ENCODE data around the gene GANAB. TPM values are rescaled to one million over a fixed set of nuclear protein-coding genes. Genes with fewer than 3 reads are reported as not detected.
A peak's percentile ranks its signal among the peaks of the same experiment; 100 is the strongest.

The GANAB gene
- total and polyA plus RNA-seq, 4 donors = 104 to 266 (median 168) TPM

DNA sequence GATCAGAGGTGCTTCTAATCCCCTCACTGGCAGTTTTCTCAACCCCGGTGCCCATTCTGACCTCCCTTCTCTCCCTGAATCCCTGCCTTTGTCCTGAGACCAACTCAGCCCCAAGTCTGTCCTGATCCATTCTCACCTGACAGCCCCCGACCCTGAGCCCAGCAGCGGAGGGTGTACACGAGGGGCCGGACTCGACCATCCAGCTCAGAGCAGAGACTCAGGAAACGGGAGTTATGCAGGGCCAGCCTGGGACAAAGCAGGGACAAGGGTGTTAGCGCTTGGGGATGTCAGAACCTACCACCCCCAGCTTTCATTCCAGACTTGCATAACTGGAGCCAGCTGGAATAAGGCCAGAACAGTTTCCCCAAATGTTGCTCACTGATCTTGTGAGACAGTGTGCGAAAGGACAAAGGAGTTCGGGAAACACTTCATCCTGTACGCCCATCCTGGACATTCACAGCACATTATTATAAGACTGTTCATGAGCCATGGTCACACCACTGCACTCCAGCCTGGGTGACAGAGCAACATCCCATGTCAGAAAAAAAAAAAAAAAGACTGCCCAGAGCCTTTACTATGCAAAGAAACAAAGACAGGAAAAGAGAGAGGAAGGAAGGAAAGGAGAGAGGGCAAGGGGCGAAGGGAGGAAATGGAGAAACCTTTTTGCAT is 69.2 kb downstream of the GANAB start:
- TF ChIP-seq, protein P1, sequence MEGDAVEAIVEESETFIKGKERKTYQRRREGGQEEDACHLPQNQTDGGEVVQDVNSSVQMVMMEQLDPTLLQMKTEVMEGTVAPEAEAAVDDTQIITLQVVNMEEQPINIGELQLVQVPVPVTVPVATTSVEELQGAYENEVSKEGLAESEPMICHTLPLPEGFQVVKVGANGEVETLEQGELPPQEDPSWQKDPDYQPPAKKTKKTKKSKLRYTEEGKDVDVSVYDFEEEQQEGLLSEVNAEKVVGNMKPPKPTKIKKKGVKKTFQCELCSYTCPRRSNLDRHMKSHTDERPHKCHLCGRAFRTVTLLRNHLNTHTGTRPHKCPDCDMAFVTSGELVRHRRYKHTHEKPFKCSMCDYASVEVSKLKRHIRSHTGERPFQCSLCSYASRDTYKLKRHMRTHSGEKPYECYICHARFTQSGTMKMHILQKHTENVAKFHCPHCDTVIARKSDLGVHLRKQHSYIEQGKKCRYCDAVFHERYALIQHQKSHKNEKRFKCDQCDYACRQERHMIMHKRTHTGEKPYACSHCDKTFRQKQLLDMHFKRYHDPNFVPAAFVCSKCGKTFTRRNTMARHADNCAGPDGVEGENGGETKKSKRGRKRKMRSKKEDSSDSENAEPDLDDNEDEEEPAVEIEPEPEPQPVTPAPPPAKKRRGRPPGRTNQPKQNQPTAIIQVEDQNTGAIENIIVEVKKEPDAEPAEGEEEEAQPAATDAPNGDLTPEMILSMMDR (IDR thresholded peaks at IDR 0.05; ENCODE audit: control extremely low read depth, extremely low read depth) = no peak
- WGBS, 2 donors = 56 to 60% methylated on average over 12 of the region's 12 CpGs
- ATAC-seq (ENCODE audit: insufficient read depth, low FRiP score) (no peak), DNase-seq (peak; percentile 40 to 76 (median 53))
- Histone ChIP-seq H3K9ac (ENCODE audit: insufficient read depth in 1 of 2, low read length in 2 of 2) (no peak overlapping the region), H3K36me3 (ENCODE audit: control insufficient read depth in 4 of 4, insufficient read depth in 4 of 4, low read length in 4 of 4) (peaks cover 2 to 27% (median 19%) of the 10 kb centered on the region in 4 donors), H3K4me3 (no peak overlapping the region), H3K4me1 (ENCODE audit: control insufficient read depth in 5 of 5, insufficient read depth in 5 of 5, low read length in 5 of 5) (peaks cover 0 to 24% (median 12%) of the 10 kb centered on the region in 5 donors), H3K9me3 (ENCODE audit: control insufficient read depth in 4 of 4, insufficient read depth in 3 of 4, low read length in 3 of 4) (no peaks in the 10 kb centered on the region), H3K27me3 (ENCODE audit: control insufficient read depth in 3 of 3, insufficient read depth in 3 of 3, low read length in 2 of 3) (no peaks in the 10 kb centered on the region), H3K27ac (ENCODE audit: low read depth in 1 of 2, low read length in 1 of 2) (peak overlapping the region; percentile 25 to 91)

DNA sequence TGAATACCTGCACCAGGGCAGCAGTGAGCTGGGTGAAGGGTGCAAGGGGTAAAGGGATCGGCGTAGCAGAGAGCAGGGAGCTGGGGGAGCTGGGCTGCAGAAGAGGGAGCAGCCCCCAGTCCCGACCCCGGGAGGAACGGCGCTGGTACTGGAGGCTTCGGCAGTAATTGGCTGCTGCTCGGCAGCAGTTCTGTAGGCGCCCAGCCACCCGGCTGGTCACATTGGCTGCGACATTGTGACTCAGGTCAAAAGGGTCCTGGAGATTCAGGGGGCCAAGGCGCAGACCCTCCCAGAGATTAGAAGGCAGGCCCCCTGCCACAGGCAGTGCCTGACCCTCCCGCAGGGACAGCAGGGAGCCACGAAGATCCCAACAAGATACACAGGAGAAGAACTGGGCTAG is 70.6 kb downstream of the GANAB start:
- peaks cover 2 to 28% (median 24%) of the 10 kb centered on the region in 4 donors for H3K36me3 ChIP-seq (ENCODE audit: control insufficient read depth in 4 of 4, insufficient read depth in 4 of 4, low read length in 4 of 4)
- TF ChIP-seq, protein P1 (IDR thresholded peaks at IDR 0.05; ENCODE audit: control extremely low read depth, extremely low read depth) = no peak
- no peak overlapping the region for H3K9ac ChIP-seq (ENCODE audit: insufficient read depth in 1 of 2, low read length in 2 of 2)
- peak overlapping the region; percentile 13 to 91 for H3K27ac ChIP-seq (ENCODE audit: low read depth in 1 of 2, low read length in 1 of 2)
- DNase-seq (no peak), ATAC-seq (ENCODE audit: insufficient read depth, low FRiP score) (no peak)
- H3K9me3 ChIP-seq (ENCODE audit: control insufficient read depth in 4 of 4, insufficient read depth in 3 of 4, low read length in 3 of 4) = no peaks in the 10 kb centered on the region
- no peaks in the 10 kb centered on the region for H3K27me3 ChIP-seq (ENCODE audit: control insufficient read depth in 3 of 3, insufficient read depth in 3 of 3, low read length in 2 of 3)
- H3K4me3 ChIP-seq = no peak overlapping the region
- 84 to 89% methylated on average over 14 of the region's 14 CpGs for WGBS, 2 donors
- peaks cover 0 to 24% (median 15%) of the 10 kb centered on the region in 5 donors for H3K4me1 ChIP-seq (ENCODE audit: control insufficient read depth in 5 of 5, insufficient read depth in 5 of 5, low read length in 5 of 5)

GRCh38 chr11:62575156-62575555 is 71.3 kb downstream of the GANAB start:
- no peak overlapping the region for H3K4me3 ChIP-seq
- H3K9me3 ChIP-seq (ENCODE audit: control insufficient read depth in 4 of 4, insufficient read depth in 3 of 4, low read length in 3 of 4) = no peaks in the 10 kb centered on the region
- no peak for DNase-seq
- peak overlapping the region; percentile 91 to 92 for H3K27ac ChIP-seq (ENCODE audit: low read depth in 1 of 2, low read length in 1 of 2)
- H3K9ac ChIP-seq (ENCODE audit: insufficient read depth in 1 of 2, low read length in 2 of 2) = peak overlapping the region in 1 of 2 donors; percentile 81
- no peak for ATAC-seq (ENCODE audit: insufficient read depth, low FRiP score)
- WGBS, 2 donors = 52 to 60% methylated on average over 16 to 17 of the region's 17 CpGs
- H3K4me1 ChIP-seq (ENCODE audit: control insufficient read depth in 5 of 5, insufficient read depth in 5 of 5, low read length in 5 of 5) = peaks cover 0 to 24% (median 15%) of the 10 kb centered on the region in 5 donors
- no peaks in the 10 kb centered on the region for H3K27me3 ChIP-seq (ENCODE audit: control insufficient read depth in 3 of 3, insufficient read depth in 3 of 3, low read length in 2 of 3)
- TF ChIP-seq, protein P1 (IDR thresholded peaks at IDR 0.05; ENCODE audit: control extremely low read depth, extremely low read depth) = no peak
- H3K36me3 ChIP-seq (ENCODE audit: control insufficient read depth in 4 of 4, insufficient read depth in 4 of 4, low read length in 4 of 4) = peaks cover 2 to 34% (median 26%) of the 10 kb centered on the region in 4 donors

Small RNA genes lying within 50 kb of the gene (small RNA-seq; reads per million reads assigned to genes)
- gene AP001458.1 (ENCODE audit: low replicate concordance) (not detected), gene SNORA57 (ENCODE audit: low replicate concordance) (not detected)

Other genes with a start within 250 kb of the GANAB start
- 1,000 to 10,000 TPM in 1 of 2 donors, 10 to 100 TPM in 1; 16.0 to 5,001 TPM for gene SCGB1A1, start 227.6 kb downstream of the GANAB start, total RNA-seq
- 1,000 to 10,000 TPM; 2,989 to 6,099 TPM for gene SCGB1A1, start 227.6 kb downstream of the GANAB start, polyA plus RNA-seq
- gene AHNAK, start 99.8 kb downstream of the GANAB start, total RNA-seq = 100 to 1,000 TPM; 396 to 707 TPM
- gene AHNAK, start 99.8 kb downstream of the GANAB start, polyA plus RNA-seq = 10 to 100 TPM; 66.5 to 79.9 TPM
- gene EEF1G, start 72.7 kb downstream of the GANAB start, total RNA-seq = 1,000 to 10,000 TPM in 1 of 2 donors, 100 to 1,000 TPM in 1; 941 to 1,160 TPM
- gene EEF1G, start 72.7 kb downstream of the GANAB start, polyA plus RNA-seq = 1,000 to 10,000 TPM; 1,043 to 1,130 TPM
- gene TUT1, start 55.1 kb downstream of the GANAB start, total RNA-seq = 10 to 100 TPM; 10.8 to 19.4 TPM
- gene TUT1, start 55.1 kb downstream of the GANAB start, polyA plus RNA-seq = 10 to 100 TPM; 15.2 to 21.9 TPM
- gene MTA2, start 44.7 kb downstream of the GANAB start, total RNA-seq = 10 to 100 TPM; 53.7 to 74.4 TPM
- gene MTA2, start 44.7 kb downstream of the GANAB start, polyA plus RNA-seq = 10 to 100 TPM; 57.0 to 62.2 TPM
- gene EML3, start 33.8 kb downstream of the GANAB start, total RNA-seq = 10 to 100 TPM; 29.1 to 95.4 TPM
- gene EML3, start 33.8 kb downstream of the GANAB start, polyA plus RNA-seq = 10 to 100 TPM; 59.5 to 66.4 TPM
- gene ROM1, start 33.4 kb downstream of the GANAB start, total RNA-seq = 1 to 10 TPM; 3.5 to 9.6 TPM
- 10 to 100 TPM in 1 of 2 donors, 1 to 10 TPM in 1; 9.3 to 17.9 TPM for gene ROM1, start 33.4 kb downstream of the GANAB start, polyA plus RNA-seq
- 10 to 100 TPM; 14.6 to 48.7 TPM for gene B3GAT3, start 24.6 kb downstream of the GANAB start, total RNA-seq
- gene B3GAT3, start 24.6 kb downstream of the GANAB start, polyA plus RNA-seq = 10 to 100 TPM; 50.3 to 58.0 TPM
- gene INTS5, start 6.7 kb upstream of the GANAB start, total RNA-seq = 10 to 100 TPM; 15.5 to 22.7 TPM
- 10 to 100 TPM in 1 of 2 donors, 1 to 10 TPM in 1; 8.5 to 17.4 TPM for gene INTS5, start 6.7 kb upstream of the GANAB start, polyA plus RNA-seq
- gene C11orf98, start 18.6 kb upstream of the GANAB start, total RNA-seq = 10 to 100 TPM; 19.0 to 54.0 TPM
- gene C11orf98, start 18.6 kb upstream of the GANAB start, polyA plus RNA-seq = 100 to 1,000 TPM; 135 to 140 TPM
- gene CSKMT, start 18.7 kb upstream of the GANAB start, total RNA-seq = 10 to 100 TPM in 1 of 2 donors, 1 to 10 TPM in 1; 5.3 to 19.8 TPM
- gene CSKMT, start 18.7 kb upstream of the GANAB start, polyA plus RNA-seq = 10 to 100 TPM; 11.0 to 37.1 TPM
- gene UQCC3, start 25.1 kb upstream of the GANAB start, total RNA-seq = 10 to 100 TPM in 1 of 2 donors, 1 to 10 TPM in 1; 8.6 to 10.4 TPM
- gene UQCC3, start 25.1 kb upstream of the GANAB start, polyA plus RNA-seq = 10 to 100 TPM in 1 of 2 donors, 1 to 10 TPM in 1; 8.7 to 20.1 TPM
- gene LBHD1, start 25.7 kb upstream of the GANAB start, total RNA-seq = 1 to 10 TPM; 4.4 to 8.9 TPM
- gene LBHD1, start 25.7 kb upstream of the GANAB start, polyA plus RNA-seq = 1 to 10 TPM; 4.4 to 5.7 TPM
- 10 to 100 TPM; 54.8 to 80.2 TPM for gene UBXN1, start 32.5 kb upstream of the GANAB start, total RNA-seq
- 100 to 1,000 TPM; 149 to 168 TPM for gene UBXN1, start 32.5 kb upstream of the GANAB start, polyA plus RNA-seq
- 1 to 10 TPM in 1 of 2 donors, under 1 TPM in 1; 0.57 to 2.6 TPM for gene LRRN4CL, start 42.9 kb upstream of the GANAB start, total RNA-seq
- gene LRRN4CL, start 42.9 kb upstream of the GANAB start, polyA plus RNA-seq = 1 to 10 TPM in 1 of 2 donors, under 1 TPM in 1; 0.46 to 1.9 TPM
- 100 to 1,000 TPM in 1 of 2 donors, 10 to 100 TPM in 1; 30.7 to 120 TPM for gene BSCL2, start 60.8 kb upstream of the GANAB start, total RNA-seq
- 100 to 1,000 TPM in 1 of 2 donors, 10 to 100 TPM in 1; 65.7 to 190 TPM for gene BSCL2, start 60.8 kb upstream of the GANAB start, polyA plus RNA-seq
- under 1 TPM in 1 of 2 donors, not detected in 1; 0.40 TPM for gene GNG3, start 61.1 kb upstream of the GANAB start, total RNA-seq
- under 1 TPM; 0.05 to 0.26 TPM for gene GNG3, start 61.1 kb upstream of the GANAB start, polyA plus RNA-seq
- 10 to 100 TPM; 41.4 to 53.1 TPM for gene HNRNPUL2, start 80.8 kb upstream of the GANAB start, total RNA-seq
- gene HNRNPUL2, start 80.8 kb upstream of the GANAB start, polyA plus RNA-seq = 10 to 100 TPM; 25.6 to 29.5 TPM
- gene TTC9C, start 81.9 kb upstream of the GANAB start, total RNA-seq = 10 to 100 TPM; 27.7 to 33.8 TPM
- 10 to 100 TPM; 22.6 to 55.5 TPM for gene TTC9C, start 81.9 kb upstream of the GANAB start, polyA plus RNA-seq
- 10 to 100 TPM in 1 of 2 donors, 1 to 10 TPM in 1; 8.9 to 12.9 TPM for gene ZBTB3, start 107.5 kb upstream of the GANAB start, total RNA-seq
- 1 to 10 TPM; 2.1 to 5.8 TPM for gene ZBTB3, start 107.5 kb upstream of the GANAB start, polyA plus RNA-seq
- 10 to 100 TPM; 52.0 to 72.9 TPM for gene POLR2G, start 115.0 kb upstream of the GANAB start, total RNA-seq
- gene POLR2G, start 115.0 kb upstream of the GANAB start, polyA plus RNA-seq = 100 to 1,000 TPM; 141 to 148 TPM
- gene TAF6L, start 124.8 kb upstream of the GANAB start, total RNA-seq = 10 to 100 TPM; 22.6 to 27.8 TPM
- 10 to 100 TPM; 18.7 to 32.7 TPM for gene TAF6L, start 124.8 kb upstream of the GANAB start, polyA plus RNA-seq
- 10 to 100 TPM; 40.0 to 61.0 TPM for gene TMEM179B, start 140.8 kb upstream of the GANAB start, total RNA-seq
- gene TMEM179B, start 140.8 kb upstream of the GANAB start, polyA plus RNA-seq = 10 to 100 TPM; 68.8 to 87.6 TPM
- 10 to 100 TPM in 1 of 2 donors, 1 to 10 TPM in 1; 9.7 to 15.6 TPM for gene TMEM223, start 145.4 kb upstream of the GANAB start, total RNA-seq
- gene TMEM223, start 145.4 kb upstream of the GANAB start, polyA plus RNA-seq = 10 to 100 TPM; 21.9 to 38.6 TPM
- 10 to 100 TPM; 62.6 to 89.4 TPM for gene NXF1, start 158.8 kb upstream of the GANAB start, total RNA-seq
- gene NXF1, start 158.8 kb upstream of the GANAB start, polyA plus RNA-seq = 10 to 100 TPM; 68.4 to 82.5 TPM
- gene STX5, start 185.4 kb upstream of the GANAB start, total RNA-seq = 10 to 100 TPM; 38.7 to 47.6 TPM
- 10 to 100 TPM; 19.8 to 36.6 TPM for gene STX5, start 185.4 kb upstream of the GANAB start, polyA plus RNA-seq
- not detected for gene TEX54, start 186.2 kb upstream of the GANAB start, total RNA-seq
- gene TEX54, start 186.2 kb upstream of the GANAB start, polyA plus RNA-seq = not detected
- gene WDR74, start 193.0 kb upstream of the GANAB start, total RNA-seq = 10 to 100 TPM; 26.2 to 41.4 TPM
- gene WDR74, start 193.0 kb upstream of the GANAB start, polyA plus RNA-seq = 10 to 100 TPM; 42.5 to 64.1 TPM
- 100 to 1,000 TPM; 151 to 249 TPM for gene SLC3A2, start 234.3 kb upstream of the GANAB start, total RNA-seq
- 100 to 1,000 TPM; 173 to 265 TPM for gene SLC3A2, start 234.3 kb upstream of the GANAB start, polyA plus RNA-seq